Right lobe of liver (tissue), 4 donors: Measurements from ENCODE around the gene MFRP.

Experiments
- POLR2A ChIP-seq: fragments of 450-650 bp; IDR thresholded peaks from one replicate; pipeline ENCODE4 v1.6.1; 2017; ENCODE audit warnings: antibody characterized with exemption, mild to moderate bottlenecking
- TF ChIP-seq, protein P1 (sequence below), 4 donors: fragments of 200-600 bp in 3 of 4; fragments of 450-650 bp in 1 of 4; IDR thresholded peaks; one replicate each; pipeline versions ENCODE4 v1.5.1 to v1.8.0; 2016 to 2022; ENCODE audit warnings: antibody characterized with exemption in 4 of 4, mild to moderate bottlenecking in 2 of 4
- donor health status: DM: no; HTN: no; CAD: no.
- donor health status: DM: no; HTN: no; CAD: no.
- donor health status: DM: no; HTN: yes; CAD: no.

- TF ChIP-seq, protein P1, sequence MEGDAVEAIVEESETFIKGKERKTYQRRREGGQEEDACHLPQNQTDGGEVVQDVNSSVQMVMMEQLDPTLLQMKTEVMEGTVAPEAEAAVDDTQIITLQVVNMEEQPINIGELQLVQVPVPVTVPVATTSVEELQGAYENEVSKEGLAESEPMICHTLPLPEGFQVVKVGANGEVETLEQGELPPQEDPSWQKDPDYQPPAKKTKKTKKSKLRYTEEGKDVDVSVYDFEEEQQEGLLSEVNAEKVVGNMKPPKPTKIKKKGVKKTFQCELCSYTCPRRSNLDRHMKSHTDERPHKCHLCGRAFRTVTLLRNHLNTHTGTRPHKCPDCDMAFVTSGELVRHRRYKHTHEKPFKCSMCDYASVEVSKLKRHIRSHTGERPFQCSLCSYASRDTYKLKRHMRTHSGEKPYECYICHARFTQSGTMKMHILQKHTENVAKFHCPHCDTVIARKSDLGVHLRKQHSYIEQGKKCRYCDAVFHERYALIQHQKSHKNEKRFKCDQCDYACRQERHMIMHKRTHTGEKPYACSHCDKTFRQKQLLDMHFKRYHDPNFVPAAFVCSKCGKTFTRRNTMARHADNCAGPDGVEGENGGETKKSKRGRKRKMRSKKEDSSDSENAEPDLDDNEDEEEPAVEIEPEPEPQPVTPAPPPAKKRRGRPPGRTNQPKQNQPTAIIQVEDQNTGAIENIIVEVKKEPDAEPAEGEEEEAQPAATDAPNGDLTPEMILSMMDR (IDR thresholded peaks at IDR 0.05) = no peak
- TF ChIP-seq POLR2A = no peak
These were observed 28.0 kb downstream of the MFRP start for GRCh38 chr11:119318240-119319135.
